ENCODE results near the gene FBXO15.

The FBXO15 gene

GRCh38 chr18:74154716-74155115 lies 7.1 kb upstream of the FBXO15 start:
- DNase-seq (ENCODE audit: low read depth, low spot score) = no peak
- no peak overlapping the region for H3K27ac ChIP-seq

- H3K27ac ChIP-seq = no peak overlapping the region
- DNase-seq (ENCODE audit: low read depth, low spot score) = no peak
Observed at GRCh38 chr18:74153793-74154192, 6.2 kb upstream of the FBXO15 start.

- no peak overlapping the region for H3K27ac ChIP-seq
- DNase-seq (ENCODE audit: low read depth, low spot score) = no peak
Observed at GRCh38 chr18:74153377-74153776, 5.7 kb upstream of the FBXO15 start.

- no peak overlapping the region for H3K27ac ChIP-seq
- DNase-seq (ENCODE audit: low read depth, low spot score) = no peak
Observed at GRCh38 chr18:74152857-74153256, 5.2 kb upstream of the FBXO15 start.

- no peak for DNase-seq (ENCODE audit: low read depth, low spot score)
- no peak overlapping the region for H3K27ac ChIP-seq
Observed at GRCh38 chr18:74152270-74152669, 4.6 kb upstream of the FBXO15 start.

GRCh38 chr18:74149878-74150277 lies 2.2 kb upstream of the FBXO15 start:
- no peak overlapping the region for H3K27ac ChIP-seq
- DNase-seq (ENCODE audit: low read depth, low spot score) = no peak

- no peak for DNase-seq (ENCODE audit: low read depth, low spot score)
Observed at GRCh38 chr18:74148543-74149070, 973 bp upstream of the FBXO15 start.

GRCh38 chr18:74147491-74147778 lies 199 bp downstream of the FBXO15 start:
- no peak overlapping the region for H3K27ac ChIP-seq
- DNase-seq (ENCODE audit: low read depth, low spot score) = no peak

More at GRCh38 chr18:74148543-74149070, 973 bp upstream of the FBXO15 start:
- peak overlapping the region; percentile 37 for H3K27ac ChIP-seq

GRCh38 chr18:74146756-74147155 lies 878 bp downstream of the FBXO15 start:
- DNase-seq (ENCODE audit: low read depth, low spot score) = no peak
- H3K27ac ChIP-seq = no peak overlapping the region

- no peak for DNase-seq (ENCODE audit: low read depth, low spot score)
Observed at GRCh38 chr18:74142252-74142651, 5.4 kb downstream of the FBXO15 start.

GRCh38 chr18:74141667-74142066 lies 6.0 kb downstream of the FBXO15 start:
- DNase-seq (ENCODE audit: low read depth, low spot score) = peak; percentile 80

More at GRCh38 chr18:74142252-74142651, 5.4 kb downstream of the FBXO15 start:
- H3K27ac ChIP-seq = peak overlapping the region; percentile 59

GRCh38 chr18:74140582-74140981 lies 7.1 kb downstream of the FBXO15 start:
- H3K27ac ChIP-seq = no peak overlapping the region
- no peak for DNase-seq (ENCODE audit: low read depth, low spot score)

More at GRCh38 chr18:74141667-74142066, 6.0 kb downstream of the FBXO15 start:
- H3K27ac ChIP-seq = peak overlapping the region; percentile 59

- no peak overlapping the region for H3K27ac ChIP-seq
- DNase-seq (ENCODE audit: low read depth, low spot score) = no peak
Observed at GRCh38 chr18:74139888-74140287, 7.7 kb downstream of the FBXO15 start.

- DNase-seq (ENCODE audit: low read depth, low spot score) = no peak
- H3K27ac ChIP-seq = no peak overlapping the region
Observed at GRCh38 chr18:74139411-74139810, 8.2 kb downstream of the FBXO15 start.

GRCh38 chr18:74137920-74138538 lies 9.6 kb downstream of the FBXO15 start:
- H3K27ac ChIP-seq = no peak overlapping the region

GRCh38 chr18:74132201-74132600 lies 15.4 kb downstream of the FBXO15 start:
- no peak overlapping the region for H3K27ac ChIP-seq
- no peak for DNase-seq (ENCODE audit: low read depth, low spot score)

More at GRCh38 chr18:74137920-74138538, 9.6 kb downstream of the FBXO15 start:
- DNase-seq (ENCODE audit: low read depth, low spot score) = no peak

- no peak for DNase-seq (ENCODE audit: low read depth, low spot score)
Observed at GRCh38 chr18:74131124-74131523, 16.5 kb downstream of the FBXO15 start.

GRCh38 chr18:74128159-74128558 lies 19.5 kb downstream of the FBXO15 start:
- no peak overlapping the region for H3K27ac ChIP-seq
- DNase-seq (ENCODE audit: low read depth, low spot score) = no peak

More at GRCh38 chr18:74131124-74131523, 16.5 kb downstream of the FBXO15 start:
- H3K27ac ChIP-seq = no peak overlapping the region

- H3K27ac ChIP-seq = no peak overlapping the region
- DNase-seq (ENCODE audit: low read depth, low spot score) = no peak
Observed at GRCh38 chr18:74126684-74127655, 20.7 kb downstream of the FBXO15 start.

GRCh38 chr18:74124642-74125041 lies 23.0 kb downstream of the FBXO15 start:
- DNase-seq (ENCODE audit: low read depth, low spot score) = no peak

GRCh38 chr18:74123200-74123599 lies 24.4 kb downstream of the FBXO15 start:
- no peak for DNase-seq (ENCODE audit: low read depth, low spot score)
- no peak overlapping the region for H3K27ac ChIP-seq

More at GRCh38 chr18:74124642-74125041, 23.0 kb downstream of the FBXO15 start:
- H3K27ac ChIP-seq = no peak overlapping the region
